ENCODE results near the gene CCNY.
"Not testable (repeated sequence)": the region's sequence is repeated elsewhere in the genome, so short reads cannot be mapped to it uniquely, and the experiment has no call there.

CCNY gene

GRCh38 chr10:35487336-35488034 lies 151.2 kb downstream of the CCNY start:
- no peak for DNase-seq (ENCODE audit: low read depth)

- no peak for DNase-seq (ENCODE audit: low read depth)
Measured at GRCh38 chr10:35488228-35488627, 151.9 kb downstream of the CCNY start.

DNA sequence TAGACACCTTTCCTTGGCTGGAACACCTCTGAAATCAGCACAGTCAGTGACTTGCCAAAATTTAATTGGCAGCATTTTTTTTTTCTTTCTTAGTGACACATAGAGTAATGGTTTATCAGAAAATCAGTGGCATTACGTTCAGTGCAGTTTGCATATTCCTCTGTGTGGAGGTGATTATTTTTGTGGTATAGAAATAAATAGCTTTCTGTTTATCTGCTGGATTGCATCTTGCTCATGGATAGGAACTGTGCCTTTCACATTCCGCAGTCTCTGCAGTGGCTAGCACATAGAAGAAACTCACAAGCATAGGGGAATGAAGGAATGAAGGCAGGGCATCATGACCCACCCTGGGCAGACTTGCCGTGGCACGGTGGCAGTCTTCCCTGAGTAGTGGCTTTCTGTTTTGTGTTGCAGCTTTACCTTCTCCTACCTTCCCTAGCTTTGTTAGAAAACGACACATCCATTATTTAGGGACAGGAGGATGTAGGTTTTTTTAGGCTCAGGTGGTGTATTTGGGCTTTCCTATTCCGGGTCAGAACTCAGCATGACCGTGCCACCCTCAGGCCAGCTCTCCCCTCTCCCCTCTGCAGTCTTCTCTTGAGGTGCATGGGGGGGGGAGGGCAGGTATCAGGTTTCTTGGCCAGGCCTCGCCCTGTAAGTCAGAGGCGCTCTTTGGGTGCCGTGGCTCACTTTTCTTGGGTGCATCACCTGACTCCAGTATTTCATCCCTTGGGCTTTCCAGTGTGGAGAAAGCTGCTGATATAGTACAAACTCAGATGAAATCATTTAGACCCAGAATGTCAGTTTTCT lies 156.3 kb downstream of the CCNY start:
- no peak for DNase-seq (ENCODE audit: low read depth)

GRCh38 chr10:35493196-35494118 lies 157.1 kb downstream of the CCNY start:
- DNase-seq (ENCODE audit: low read depth): no peak

- DNase-seq (ENCODE audit: low read depth): no peak
Measured at GRCh38 chr10:35495521-35496119, 159.3 kb downstream of the CCNY start.

- no peak for DNase-seq (ENCODE audit: low read depth)
Measured at GRCh38 chr10:35497909-35498308, 161.6 kb downstream of the CCNY start.

GRCh38 chr10:35498693-35499092 lies 162.4 kb downstream of the CCNY start:
- no peak for DNase-seq (ENCODE audit: low read depth)

DNA sequence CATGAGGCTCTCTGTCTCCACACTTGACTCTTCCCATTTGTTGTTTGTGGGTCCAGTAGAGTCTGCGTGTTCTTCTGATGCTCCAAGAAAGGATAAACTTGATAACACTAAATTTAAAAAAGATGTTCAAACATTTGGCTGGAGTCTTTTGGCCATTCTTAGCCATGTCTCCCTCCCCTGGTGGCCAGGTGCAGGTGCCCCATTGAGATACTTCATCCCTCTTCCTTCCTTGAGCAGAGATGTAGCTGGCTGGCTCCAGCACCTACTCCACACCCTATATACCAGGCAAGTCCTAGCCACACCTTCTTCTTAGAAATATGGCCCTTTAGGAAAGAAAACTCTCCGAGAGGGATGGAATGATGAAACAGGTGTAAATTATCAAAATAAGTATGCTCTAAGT lies 165.6 kb downstream of the CCNY start:
- no peak for DNase-seq (ENCODE audit: low read depth)

DNA sequence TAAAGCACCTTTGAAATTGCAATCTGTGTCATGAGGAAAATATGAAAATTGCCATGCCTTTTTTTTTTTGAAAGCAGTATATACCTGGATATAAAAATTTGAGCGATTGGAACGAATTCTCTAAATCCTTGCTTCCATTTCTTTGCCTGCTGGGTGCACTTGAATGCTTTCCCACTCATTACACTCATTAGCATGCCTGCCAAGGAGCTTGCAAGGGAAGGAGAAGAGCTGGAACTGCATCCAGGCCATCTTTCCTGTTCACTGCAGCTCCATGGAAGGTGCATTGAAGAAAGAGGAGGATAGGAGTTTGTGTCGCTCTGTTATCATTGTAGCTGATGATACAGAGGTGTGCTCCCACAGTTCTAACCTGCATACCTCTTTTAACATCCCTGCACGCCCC lies 166.4 kb downstream of the CCNY start:
- DNase-seq (ENCODE audit: low read depth): no peak

DNA sequence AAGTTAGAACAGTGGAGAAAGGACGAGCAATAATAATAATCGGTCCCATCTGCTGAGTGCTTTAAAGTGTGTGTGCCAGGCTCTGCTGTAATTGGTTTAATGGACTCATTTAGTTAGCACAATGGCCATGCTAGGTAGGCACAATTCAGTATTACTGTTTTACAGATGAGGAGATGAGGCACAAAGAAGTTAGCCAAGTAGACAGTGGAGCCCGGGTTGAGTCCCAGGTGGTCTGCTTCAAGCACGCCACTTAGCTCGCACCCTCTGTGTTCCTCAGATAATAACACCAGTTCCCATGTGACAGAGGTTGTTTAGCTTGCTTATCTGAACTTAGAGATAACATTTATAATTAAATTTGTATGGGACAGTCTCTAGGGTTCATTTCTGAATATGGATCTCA lies 167.3 kb downstream of the CCNY start:
- DNase-seq (ENCODE audit: low read depth): no peak

- DNase-seq (ENCODE audit: low read depth): no peak
Measured at GRCh38 chr10:35504132-35504531, 167.8 kb downstream of the CCNY start.

GRCh38 chr10:35505241-35505873 lies 169.0 kb downstream of the CCNY start:
- no peak for DNase-seq (ENCODE audit: low read depth)

GRCh38 chr10:35506741-35507140 lies 170.4 kb downstream of the CCNY start:
- no peak for DNase-seq (ENCODE audit: low read depth)

GRCh38 chr10:35507519-35508109 lies 171.3 kb downstream of the CCNY start:
- DNase-seq (ENCODE audit: low read depth): no peak

GRCh38 chr10:35508647-35509046 lies 172.3 kb downstream of the CCNY start:
- no peak for DNase-seq (ENCODE audit: low read depth)

- no peak for DNase-seq (ENCODE audit: low read depth)
Measured at GRCh38 chr10:35510891-35511290, 174.6 kb downstream of the CCNY start.

DNA sequence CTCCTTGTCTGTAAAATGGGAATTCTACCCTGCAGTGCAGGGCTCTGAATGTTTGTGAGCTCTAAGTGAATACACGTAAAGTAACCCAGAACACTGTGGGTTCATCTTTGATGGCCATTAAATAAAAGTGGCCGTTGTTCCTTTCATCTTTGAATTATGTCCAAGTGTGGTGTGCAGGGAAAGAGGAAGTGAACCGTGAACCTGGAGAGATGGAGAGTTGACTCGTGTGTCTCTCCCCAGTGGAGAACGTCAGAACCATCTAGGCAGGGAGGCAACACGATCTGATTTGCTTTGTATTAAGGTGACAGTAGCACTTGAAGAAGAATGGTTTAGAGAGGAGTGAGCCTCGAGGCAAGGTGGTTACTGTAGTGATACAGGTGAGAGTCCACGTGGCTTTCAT lies 175.3 kb downstream of the CCNY start:
- DNase-seq (ENCODE audit: low read depth): no peak

DNA sequence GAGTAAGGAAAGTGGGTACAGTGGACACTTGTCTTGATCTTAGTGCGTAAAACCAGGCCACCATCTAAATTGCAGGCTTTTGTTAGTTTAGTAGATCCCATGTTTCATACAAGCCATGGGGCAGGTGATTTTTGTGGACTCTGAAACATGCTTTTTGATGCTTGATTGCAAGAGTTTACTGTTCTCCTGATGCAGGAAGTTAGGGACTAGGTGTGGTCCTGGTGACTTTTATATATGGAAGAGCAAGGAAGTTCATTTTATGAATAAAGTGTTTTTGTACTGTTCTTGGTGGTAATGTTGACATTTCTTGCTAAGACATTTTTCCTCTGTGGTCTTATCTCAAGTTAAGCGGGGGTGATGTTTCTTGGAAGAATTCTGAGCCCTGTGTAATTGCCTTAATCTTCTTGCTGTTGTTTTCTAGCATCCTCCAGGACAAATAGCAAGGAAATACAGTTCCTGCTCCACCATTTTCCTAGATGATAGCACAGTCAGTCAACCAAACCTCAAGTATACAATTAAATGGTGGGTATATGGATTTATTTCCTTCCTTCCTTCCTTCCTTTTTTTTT lies 179.9 kb downstream of the CCNY start:
- no peak for DNase-seq (ENCODE audit: low read depth)

DNA sequence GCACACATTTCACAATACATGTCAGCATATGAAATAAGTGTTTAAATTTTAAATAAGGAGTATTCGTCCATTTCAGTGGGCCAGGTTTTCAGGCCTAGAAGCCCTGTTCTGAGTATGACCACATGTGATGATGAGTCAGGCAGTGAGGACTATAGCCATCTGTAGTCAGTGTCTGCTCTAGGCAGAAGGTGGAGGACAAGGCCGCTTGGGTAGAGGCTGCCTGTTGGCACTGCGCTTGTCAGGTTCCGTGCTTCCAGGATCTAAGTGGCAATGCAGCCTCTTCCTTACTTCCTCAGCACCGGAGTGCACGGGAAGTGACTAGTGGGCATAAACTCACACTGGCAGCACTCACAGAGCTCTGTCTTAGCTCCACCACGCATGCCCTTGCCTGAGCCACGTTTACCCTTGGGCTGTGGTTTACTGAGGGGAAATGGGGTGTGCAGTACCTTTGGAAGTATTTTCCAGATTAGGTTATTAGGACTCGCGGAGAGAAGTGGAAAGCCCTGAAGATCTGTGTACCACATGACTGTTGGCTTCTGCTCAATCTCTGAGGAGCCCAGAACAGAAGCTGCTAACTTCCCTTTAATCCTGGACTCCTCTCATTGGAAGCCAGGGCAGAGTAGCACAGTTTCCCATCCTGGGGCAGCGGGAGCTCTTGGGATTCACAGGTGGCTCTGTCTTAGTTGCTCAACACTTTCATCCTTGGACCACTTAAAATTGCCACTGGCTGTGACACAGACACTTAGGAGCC lies 181.3 kb downstream of the CCNY start:
- DNase-seq (ENCODE audit: low read depth): no peak

- DNase-seq (ENCODE audit: low read depth): not testable (repeated sequence)
Measured at GRCh38 chr10:35518187-35518586, 181.9 kb downstream of the CCNY start.
